Psoas muscle (tissue), 8 donors: Measurements from ENCODE around the gene CCT4. TPM values are rescaled to one million over a fixed set of nuclear protein-coding genes. Genes with fewer than 3 reads are reported as not detected.
"Not testable (repeated sequence)": the region's sequence is repeated elsewhere in the genome, so short reads cannot be mapped to it uniquely, and the experiment has no call there.

Experiments used
- ATAC-seq, 4 donors: fragments of 200-7000 bp; cut with Tn5 transposase; one replicate each; pipeline ENCODE4 v1.9.1; 2020; ENCODE audit warnings: moderate library complexity in 3 of 4, mild to moderate bottlenecking in 2 of 4
- DNase-seq, 2 donors: peaks; one replicate each; pipeline ENCODE4 v3.0.0-alpha.2; 2020
- H3K27ac ChIP-seq: fragments of 200-600 bp; one replicate; pipeline ENCODE4 v1.8.0; 2022
- H3K27me3 ChIP-seq, 3 donors: fragments of 200-600 bp in 1 of 3; one replicate each; pipeline versions ENCODE4 v1.6.1 to v1.8.0; 2013 to 2022; ENCODE audit warnings: low read length in 2 of 3, mild to moderate bottlenecking in 2 of 3, moderate library complexity in 1 of 3; ENCODE audit not compliant: insufficient read depth in 3 of 3
- H3K36me3 ChIP-seq, 2 donors: fragments of 200-600 bp in 1 of 2; one replicate each; pipeline versions ENCODE4 v1.6.1 to v1.8.0; 2013 to 2022; ENCODE audit warnings: low read depth in 1 of 2, mild to moderate bottlenecking in 1 of 2, moderate library complexity in 1 of 2; ENCODE audit not compliant: insufficient read depth in 1 of 2
- H3K4me1 ChIP-seq: fragments of 200-600 bp; one replicate; pipeline ENCODE4 v1.8.0; 2022
- H3K4me3 ChIP-seq: fragments of 200-600 bp; one replicate; pipeline ENCODE4 v1.8.0; 2022; ENCODE audit warnings: mild to moderate bottlenecking
- H3K9me3 ChIP-seq: fragments of 200-600 bp; one replicate; pipeline ENCODE4 v1.8.0; 2022
- WGBS, 3 donors: extraction: QIAGEN DNeasy Blood & Tissue Kit; methylation state at CpG; one replicate each; pipeline versions ENCODE4 v1.1.6 to v1.1.7; 2013; 5-methylcytosine and 5-hydroxymethylcytosine counted together
- intact Hi-C, 2 donors: fragments of 100-400 bp; cut with DNase I; formaldehyde crosslinking; loops; one replicate each; pipeline versions ENCODE4 v1.11.0 to v1.14.2; 2022
- polyA plus RNA-seq, 3 donors: library from polyadenylated mRNA; stranded (reverse); fragments of 200-250 nt; gene quantifications; one replicate each; pipeline ENCODE4 v1.2.3, GENCODE V29; 2013
- total RNA-seq, 4 donors: library from RNA; stranded (reverse); fragmentation: NEBNext Ultra II Directional in 2 of 4; extraction: Animal tissue kit (Norgen Biotek cat#: 25700) in 2 of 4; gene quantifications; one replicate each; pipeline versions ENCODE4 v1.2.1 to v1.2.4, GENCODE V29; 2021 to 2023
- TF ChIP-seq, protein P1 (sequence below): fragments of 200-600 bp; IDR thresholded peaks from one replicate; pipeline ENCODE4 v1.8.0; 2022; ENCODE audit warnings: antibody characterized with exemption
- donor health status: healthy with polysubstance abuse.
- donor health status: DM: no; HTN: no; CAD: no; lungs with moderate emphysema.
- donor health status: Bipolar disorder and iron deficiency.
- donor health status: healthy.
- donor health status: DM: yes; HTN: yes; CAD: no.
- donor health status: DM: no; HTN: no; CAD: no.
- donor health status: DM: no; HTN: no; CAD: no.
- donor health status: DM: yes; HTN: yes; CAD: no.

The CCT4 gene
- total and polyA plus RNA-seq, 7 donors: 88.7 to 191 (median 132) TPM

GRCh38 chr2:61885896-61886603, 2.4 kb downstream of the CCT4 start:
- intact Hi-C loops: no loop called here
- no peaks in the 10 kb centered on the region for H3K27me3 ChIP-seq
- H3K36me3 ChIP-seq: peaks cover 0 to 46% of the 10 kb centered on the region in 2 donors
- H3K9me3 ChIP-seq: no peaks in the 10 kb centered on the region
- peak overlapping the region; percentile 26 for H3K27ac ChIP-seq
- TF ChIP-seq, protein P1, sequence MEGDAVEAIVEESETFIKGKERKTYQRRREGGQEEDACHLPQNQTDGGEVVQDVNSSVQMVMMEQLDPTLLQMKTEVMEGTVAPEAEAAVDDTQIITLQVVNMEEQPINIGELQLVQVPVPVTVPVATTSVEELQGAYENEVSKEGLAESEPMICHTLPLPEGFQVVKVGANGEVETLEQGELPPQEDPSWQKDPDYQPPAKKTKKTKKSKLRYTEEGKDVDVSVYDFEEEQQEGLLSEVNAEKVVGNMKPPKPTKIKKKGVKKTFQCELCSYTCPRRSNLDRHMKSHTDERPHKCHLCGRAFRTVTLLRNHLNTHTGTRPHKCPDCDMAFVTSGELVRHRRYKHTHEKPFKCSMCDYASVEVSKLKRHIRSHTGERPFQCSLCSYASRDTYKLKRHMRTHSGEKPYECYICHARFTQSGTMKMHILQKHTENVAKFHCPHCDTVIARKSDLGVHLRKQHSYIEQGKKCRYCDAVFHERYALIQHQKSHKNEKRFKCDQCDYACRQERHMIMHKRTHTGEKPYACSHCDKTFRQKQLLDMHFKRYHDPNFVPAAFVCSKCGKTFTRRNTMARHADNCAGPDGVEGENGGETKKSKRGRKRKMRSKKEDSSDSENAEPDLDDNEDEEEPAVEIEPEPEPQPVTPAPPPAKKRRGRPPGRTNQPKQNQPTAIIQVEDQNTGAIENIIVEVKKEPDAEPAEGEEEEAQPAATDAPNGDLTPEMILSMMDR: no peak
- no peak for DNase-seq
- no peak for ATAC-seq
- H3K4me3 ChIP-seq: peak overlapping the region; percentile 74
- H3K4me1 ChIP-seq: peaks cover 8% of the 10 kb centered on the region
- WGBS, 3 donors: 87 to 92% (median 89%) methylated on average over 18 of the region's 18 CpGs

- intact Hi-C loops: no loop called here
- DNase-seq: no peak
- ATAC-seq: no peak
- Histone ChIP-seq H3K27ac (no peak overlapping the region), H3K4me3 (no peak overlapping the region), H3K4me1 (peaks cover 8% of the 10 kb centered on the region), H3K27me3 (no peaks in the 10 kb centered on the region), H3K36me3 (peaks cover 11 to 78% of the 10 kb centered on the region in 2 donors), H3K9me3 (no peaks in the 10 kb centered on the region)
- 85 to 95% (median 92%) methylated on average over 5 of the region's 5 CpGs for WGBS, 3 donors
- TF ChIP-seq, protein P1: no peak
These were observed 5.6 kb downstream of the CCT4 start for GRCh38 chr2:61882850-61883249.

DNA sequence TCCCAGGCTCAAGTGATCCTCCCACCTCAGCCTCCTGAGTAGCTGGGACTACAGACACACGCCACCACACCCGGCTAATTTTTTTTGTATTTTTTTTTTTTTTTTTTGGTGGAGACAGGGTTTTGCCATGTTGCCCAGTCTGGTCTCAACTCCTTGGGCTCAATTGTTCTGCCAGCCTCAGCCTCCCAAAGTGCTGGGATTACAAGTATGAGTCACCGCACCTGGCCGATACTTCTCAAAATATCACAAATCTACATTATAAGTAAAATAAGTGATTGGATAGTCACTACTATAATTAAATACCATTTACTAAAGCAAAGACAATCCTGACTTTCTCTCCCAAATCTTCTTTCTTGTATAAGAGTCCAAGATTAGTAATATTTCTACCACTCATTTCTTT, 9.1 kb downstream of the CCT4 start:
- H3K4me1 ChIP-seq, ATAC-seq, H3K9me3 ChIP-seq, DNase-seq, H3K4me3 ChIP-seq, H3K27ac ChIP-seq, intact Hi-C loops, H3K27me3 ChIP-seq: not testable (repeated sequence)
- peaks cover 15 to 100% of the 10 kb centered on the region in 2 donors for H3K36me3 ChIP-seq
- WGBS, 3 donors: 94 to 99% (median 97%) methylated on average over 4 of the region's 4 CpGs

GRCh38 chr2:61878761-61879160, 9.7 kb downstream of the CCT4 start:
- peaks cover 15 to 100% of the 10 kb centered on the region in 2 donors for H3K36me3 ChIP-seq
- WGBS, 3 donors: 95 to 98% (median 95%) methylated on average over 3 of the region's 3 CpGs
- intact Hi-C loops: no loop called here

GRCh38 chr2:61877571-61878245, 10.7 kb downstream of the CCT4 start:
- Histone ChIP-seq H3K4me1 (no peaks in the 10 kb centered on the region), H3K9me3 (no peaks in the 10 kb centered on the region), H3K36me3 (peaks cover 15 to 100% of the 10 kb centered on the region in 2 donors), H3K27me3 (no peaks in the 10 kb centered on the region), H3K27ac (no peak overlapping the region), H3K4me3 (no peak overlapping the region)
- DNase-seq: no peak
- ATAC-seq: no peak
- intact Hi-C loops: no loop called here
- 94 to 95% (median 95%) methylated on average over 4 of the region's 4 CpGs for WGBS, 3 donors
- TF ChIP-seq, protein P1: no peak

More at GRCh38 chr2:61878761-61879160, 9.7 kb downstream of the CCT4 start:
- Histone ChIP-seq H3K27me3 (no peaks in the 10 kb centered on the region), H3K4me1 (no peaks in the 10 kb centered on the region), H3K9me3 (no peaks in the 10 kb centered on the region), H3K27ac (no peak overlapping the region), H3K4me3 (no peak overlapping the region)
- TF ChIP-seq, protein P1: no peak
- ATAC-seq (no peak), DNase-seq (no peak)
